BJ (cell line): ENCODE data around the gene RCC2. TPM values are rescaled to one million over a fixed set of nuclear protein-coding genes. Genes with fewer than 3 reads are reported as not detected.

Source experiments
- CTCF ChIA-PET: fragments of 350-600 bp; formaldehyde crosslinking; extraction: SDS; loops from one replicate; lab custom pipeline; 2021; ENCODE audit warnings: antibody characterized with exemption, inconsistent platforms; lab: Yijun Ruan, JAX
- POLR2A ChIA-PET: fragments of 300-600 bp; sonication (Branson Sonifier 250); formaldehyde crosslinking; extraction: SDS; loops from one replicate; lab custom pipeline; 2021; ENCODE audit warnings: antibody characterized with exemption; lab: Charles Lee
- DNase-seq: peaks from one replicate; pipeline ENCODE4 v3.0.0-alpha.2; 2011; ENCODE audit warnings: low read depth
- H3K27me3 ChIP-seq: 2 replicates; pipeline ENCODE4 v1.6.0; 2011; ENCODE audit warnings: low read length; ENCODE audit not compliant: control insufficient read depth, insufficient read depth
- H3K36me3 ChIP-seq: 2 replicates; pipeline ENCODE4 v1.5.1; 2011; ENCODE audit warnings: low read length; ENCODE audit not compliant: control insufficient read depth, insufficient read depth
- H3K4me3 ChIP-seq: 2 replicates; pipeline ENCODE4 v1.5.1; 2011; ENCODE audit warnings: low read depth, mild to moderate bottlenecking, control low read depth, low read length
- CTCF ChIP-seq: IDR thresholded peaks from 2 replicates; pipeline ENCODE4 v1.5.1; 2011; ENCODE audit warnings: low read depth, mild to moderate bottlenecking, control low read depth, inconsistent platforms, low read length, moderate library complexity; ENCODE audit not compliant: insufficient read depth
- polyA plus RNA-seq: library from polyadenylated mRNA; depleted of rRNA; stranded (reverse); fragments of >200 nt; gene quantifications from 2 replicates; pipeline ENCODE4 v1.2.3, GENCODE V29; 2011

The RCC2 gene
- polyA plus RNA-seq, 1 experiment = 42.2 TPM

GRCh38 chr1:17393230-17393629 is 46.2 kb downstream of the RCC2 start:
- ChIA-PET CTCF (interaction anchor here (0.6 to 0.7 kb wide), 4 partner anchors 27 to 601 kb away, joined by 3 read pairs; no protein-coding TSS in a partner anchor), POLR2A (no interaction called here)
- Histone ChIP-seq H3K27me3 (peaks cover 12% of the 10 kb centered on the region), H3K4me3 (no peak overlapping the region), H3K36me3 (no peaks in the 10 kb centered on the region)
- TF ChIP-seq CTCF = no peak
- no peak for DNase-seq

GRCh38 chr1:17392199-17392740 is 47.2 kb downstream of the RCC2 start:
- H3K36me3 ChIP-seq = no peaks in the 10 kb centered on the region
- no peak for TF ChIP-seq CTCF
- POLR2A ChIA-PET = no interaction called here
- CTCF ChIA-PET = interaction anchor here (1.0 kb wide), 1 partner anchor 9 kb away, joined by 3 read pairs; no protein-coding TSS in a partner anchor
- no peak overlapping the region for H3K4me3 ChIP-seq
- no peak for DNase-seq
- peaks cover 16% of the 10 kb centered on the region for H3K27me3 ChIP-seq

GRCh38 chr1:17381161-17381560 is 58.3 kb downstream of the RCC2 start:
- Histone ChIP-seq H3K36me3 (no peaks in the 10 kb centered on the region), H3K27me3 (peaks cover 27% of the 10 kb centered on the region), H3K4me3 (no peak overlapping the region)
- no peak for TF ChIP-seq CTCF
- POLR2A ChIA-PET = no interaction called here
- CTCF ChIA-PET = no interaction called here
- no peak for DNase-seq

- TF ChIP-seq CTCF = no peak
- DNase-seq = no peak
- H3K4me3 ChIP-seq = no peak overlapping the region
- POLR2A ChIA-PET = no interaction called here
- CTCF ChIA-PET = no interaction called here
- no peaks in the 10 kb centered on the region for H3K36me3 ChIP-seq
- H3K27me3 ChIP-seq = peaks cover 20% of the 10 kb centered on the region
These were observed 62.0 kb downstream of the RCC2 start for GRCh38 chr1:17377325-17377953.

GRCh38 chr1:17375651-17376050 is 63.8 kb downstream of the RCC2 start:
- no peaks in the 10 kb centered on the region for H3K36me3 ChIP-seq
- no peak for DNase-seq
- no peak for TF ChIP-seq CTCF
- POLR2A ChIA-PET = no interaction called here
- peaks cover 10% of the 10 kb centered on the region for H3K27me3 ChIP-seq
- CTCF ChIA-PET = no interaction called here
- H3K4me3 ChIP-seq = no peak overlapping the region
